K562 (cell line): ENCODE measurements around the gene PRKAR1B.

Experiments used
- BHLHE40 ChIP-seq: IDR thresholded peaks from 2 replicates; pipeline ENCODE4 v1.6.1; 2011; ENCODE audit warnings: low read length, improper control_type of control experiment
- CTCF ChIP-seq, 3 experiments: IDR thresholded peaks in 2 of 3; conservative IDR thresholded peaks in 1 of 3; 2 replicates each; pipeline ENCODE4 v1.5.1; 2011 to 2012; ENCODE audit warnings: low read length in 3 of 3, mild to moderate bottlenecking in 3 of 3, control low read depth in 2 of 3, improper control_type of control experiment in 1 of 3, inconsistent platforms in 1 of 3, low read depth in 1 of 3, mixed read lengths in 1 of 3, moderate library complexity in 1 of 3; ENCODE audit not compliant: insufficient read depth in 2 of 3
- ELF1 ChIP-seq: fragments of 200-800 bp; sonication (Bioruptor generic); IDR thresholded peaks from 2 replicates; pipeline ENCODE4 v1.6.1; 2016; ENCODE audit warnings: missing genetic modification characterization, missing compliant biosample characterization
- EZH2 ChIP-seq: IDR thresholded peaks from 2 replicates; pipeline ENCODE4 v1.6.1; 2012; ENCODE audit warnings: low read depth, mild to moderate bottlenecking, inconsistent platforms, low read length, borderline replicate concordance
- HDAC6 ChIP-seq: IDR thresholded peaks from 2 replicates; pipeline ENCODE4 v1.6.1; 2012; ENCODE audit warnings: low read depth, mild to moderate bottlenecking, control low read depth, inconsistent platforms, low read length, moderate library complexity
- REST ChIP-seq, 2 experiments: fragments of 450-650 bp; formaldehyde crosslinking in 1 of 2; IDR thresholded peaks; 2 replicates each; pipeline versions ENCODE4 v1.4.0 to v1.6.1; 2014 to 2020; ENCODE audit warnings: mild to moderate bottlenecking in 2 of 2, borderline replicate concordance in 1 of 2, low read depth in 1 of 2
- TF ChIP-seq, protein P1 (sequence below): fragments of 250-450 bp; sonication (Bioruptor Pico); IDR thresholded peaks from 2 replicates; pipeline ENCODE4 v1.4.0; 2020; ENCODE audit warnings: mild to moderate bottlenecking
- TF ChIP-seq, protein P2 (sequence below): sonication (generic); formaldehyde crosslinking; IDR thresholded peaks from 2 replicates; pipeline ENCODE4 v1.8.1; 2022; ENCODE audit warnings: missing genetic modification reagents
- TF ChIP-seq, protein P3 (sequence below): fragments of 250-450 bp; sonication (Bioruptor Pico); IDR thresholded peaks from 2 replicates; pipeline ENCODE4 v1.4.0; 2020

DNA sequence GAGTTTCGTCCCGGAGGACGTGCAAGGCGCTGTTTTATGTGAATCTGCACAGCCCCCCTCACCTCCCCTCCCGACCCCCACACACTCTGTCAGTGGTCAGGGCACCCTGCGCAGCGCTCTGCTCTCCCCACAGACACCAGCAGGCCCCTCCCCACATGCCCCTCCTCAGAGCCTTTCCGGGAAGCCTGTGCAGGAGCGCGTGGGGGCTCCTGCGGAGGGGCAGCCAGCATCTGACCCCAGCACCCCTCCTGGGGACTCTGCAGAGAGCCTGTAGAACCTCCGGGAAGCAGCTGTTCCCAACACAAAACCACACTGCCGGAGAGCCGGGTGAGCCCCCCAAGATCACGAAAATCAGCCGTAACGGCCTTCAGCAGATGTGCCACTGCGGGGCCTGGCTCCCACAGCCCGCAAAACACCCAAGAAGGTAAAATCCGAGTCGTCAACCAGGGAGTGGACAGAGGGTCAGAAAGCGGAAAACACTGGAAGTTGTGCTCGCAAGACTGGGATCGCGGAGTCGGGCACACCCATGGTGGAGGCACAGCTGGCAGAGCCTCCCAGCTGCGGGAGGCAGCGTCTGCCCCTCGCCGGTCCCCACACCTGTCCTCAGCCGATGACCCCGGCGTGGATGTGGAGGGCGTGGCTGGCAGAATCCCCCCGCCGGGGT lies 153.7 kb downstream of the PRKAR1B start:
- TF ChIP-seq, protein P1, sequence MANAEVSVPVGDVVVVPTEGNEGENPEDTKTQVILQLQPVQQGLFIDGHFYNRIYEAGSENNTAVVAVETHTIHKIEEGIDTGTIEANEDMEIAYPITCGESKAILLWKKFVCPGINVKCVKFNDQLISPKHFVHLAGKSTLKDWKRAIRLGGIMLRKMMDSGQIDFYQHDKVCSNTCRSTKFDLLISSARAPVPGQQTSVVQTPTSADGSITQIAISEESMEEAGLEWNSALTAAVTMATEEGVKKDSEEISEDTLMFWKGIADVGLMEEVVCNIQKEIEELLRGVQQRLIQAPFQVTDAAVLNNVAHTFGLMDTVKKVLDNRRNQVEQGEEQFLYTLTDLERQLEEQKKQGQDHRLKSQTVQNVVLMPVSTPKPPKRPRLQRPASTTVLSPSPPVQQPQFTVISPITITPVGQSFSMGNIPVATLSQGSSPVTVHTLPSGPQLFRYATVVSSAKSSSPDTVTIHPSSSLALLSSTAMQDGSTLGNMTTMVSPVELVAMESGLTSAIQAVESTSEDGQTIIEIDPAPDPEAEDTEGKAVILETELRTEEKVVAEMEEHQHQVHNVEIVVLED: no peak
- no peak for TF ChIP-seq BHLHE40
- TF ChIP-seq CTCF (IDR thresholded peaks at IDR 0.05 in 2 of 3, conservative IDR thresholded peaks at IDR 0.05 in 1 of 3; ENCODE audit: insufficient read depth in 2 of 3, low read depth in 1 of 3, low read length in 3 of 3): no peak
- TF ChIP-seq EZH2: no peak
- TF ChIP-seq, protein P2, sequence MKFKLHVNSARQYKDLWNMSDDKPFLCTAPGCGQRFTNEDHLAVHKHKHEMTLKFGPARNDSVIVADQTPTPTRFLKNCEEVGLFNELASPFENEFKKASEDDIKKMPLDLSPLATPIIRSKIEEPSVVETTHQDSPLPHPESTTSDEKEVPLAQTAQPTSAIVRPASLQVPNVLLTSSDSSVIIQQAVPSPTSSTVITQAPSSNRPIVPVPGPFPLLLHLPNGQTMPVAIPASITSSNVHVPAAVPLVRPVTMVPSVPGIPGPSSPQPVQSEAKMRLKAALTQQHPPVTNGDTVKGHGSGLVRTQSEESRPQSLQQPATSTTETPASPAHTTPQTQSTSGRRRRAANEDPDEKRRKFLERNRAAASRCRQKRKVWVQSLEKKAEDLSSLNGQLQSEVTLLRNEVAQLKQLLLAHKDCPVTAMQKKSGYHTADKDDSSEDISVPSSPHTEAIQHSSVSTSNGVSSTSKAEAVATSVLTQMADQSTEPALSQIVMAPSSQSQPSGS (CRISPR knock-in tag): no peak
- TF ChIP-seq, protein P3, sequence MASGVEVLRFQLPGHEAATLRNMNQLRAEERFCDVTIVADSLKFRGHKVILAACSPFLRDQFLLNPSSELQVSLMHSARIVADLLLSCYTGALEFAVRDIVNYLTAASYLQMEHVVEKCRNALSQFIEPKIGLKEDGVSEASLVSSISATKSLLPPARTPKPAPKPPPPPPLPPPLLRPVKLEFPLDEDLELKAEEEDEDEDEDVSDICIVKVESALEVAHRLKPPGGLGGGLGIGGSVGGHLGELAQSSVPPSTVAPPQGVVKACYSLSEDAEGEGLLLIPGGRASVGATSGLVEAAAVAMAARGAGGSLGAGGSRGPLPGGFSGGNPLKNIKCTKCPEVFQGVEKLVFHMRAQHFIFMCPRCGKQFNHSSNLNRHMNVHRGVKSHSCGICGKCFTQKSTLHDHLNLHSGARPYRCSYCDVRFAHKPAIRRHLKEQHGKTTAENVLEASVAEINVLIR (CRISPR knock-in tag): no peak
- TF ChIP-seq HDAC6: no peak
- TF ChIP-seq ELF1 (tag): no peak
- no peak for TF ChIP-seq REST (IDR thresholded peaks at IDR 0.05; ENCODE audit: borderline replicate concordance)
- no peak for TF ChIP-seq REST (CRISPR knock-in tag; IDR thresholded peaks at IDR 0.05; ENCODE audit: low read depth)
